PC-9 (cell line): ENCODE results near the gene ZNF662.

ENCODE experiments used
- CTCF ChIP-seq: fragments of 200-600 bp; sonication (generic); conservative IDR thresholded peaks from 2 replicates; pipeline ENCODE4 v1.6.1; 2017; ENCODE audit warnings: mixed run types, antibody characterized with exemption, mild to moderate bottlenecking, moderate library complexity
- EZH2 ChIP-seq: fragments of 200-600 bp; sonication (generic); IDR thresholded peaks from 2 replicates; pipeline ENCODE4 v1.8.0; 2017; ENCODE audit warnings: antibody characterized with exemption, low read depth

- TF ChIP-seq CTCF (no peak), EZH2 (no peak)
Measured at GRCh38 chr3:42887084-42887483, 18.9 kb upstream of the ZNF662 start.
